Measurements from ENCODE around the gene MIF. TPM values are rescaled to one million over a fixed set of nuclear protein-coding genes. Genes with fewer than 3 reads are reported as not detected.
A peak's percentile ranks its signal among the peaks of the same experiment; 100 is the strongest.

Gene MIF
- total RNA-seq, 1 experiment from 2014 or later, result 762 TPM

DNA sequence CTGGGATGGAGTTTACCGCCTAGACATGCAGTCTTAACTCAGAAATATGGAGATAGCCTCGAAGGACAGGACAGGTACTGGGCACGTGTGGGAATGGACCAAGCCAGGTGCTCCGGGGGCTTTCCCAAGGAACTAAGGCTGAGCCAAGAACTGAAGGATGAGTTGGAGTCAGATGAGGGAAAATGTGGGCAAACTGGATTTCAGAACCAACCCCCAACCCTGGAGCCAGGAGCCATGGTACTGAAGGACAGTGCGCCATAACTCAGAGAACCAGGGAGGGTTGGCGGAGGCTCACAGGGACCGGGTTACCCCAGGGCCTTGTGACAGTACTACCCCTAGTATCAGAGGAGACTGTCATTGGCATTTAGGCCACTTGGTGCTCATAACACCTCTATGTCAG, 2.5 kb upstream of the MIF start:
- TF ChIP-seq, protein P1, sequence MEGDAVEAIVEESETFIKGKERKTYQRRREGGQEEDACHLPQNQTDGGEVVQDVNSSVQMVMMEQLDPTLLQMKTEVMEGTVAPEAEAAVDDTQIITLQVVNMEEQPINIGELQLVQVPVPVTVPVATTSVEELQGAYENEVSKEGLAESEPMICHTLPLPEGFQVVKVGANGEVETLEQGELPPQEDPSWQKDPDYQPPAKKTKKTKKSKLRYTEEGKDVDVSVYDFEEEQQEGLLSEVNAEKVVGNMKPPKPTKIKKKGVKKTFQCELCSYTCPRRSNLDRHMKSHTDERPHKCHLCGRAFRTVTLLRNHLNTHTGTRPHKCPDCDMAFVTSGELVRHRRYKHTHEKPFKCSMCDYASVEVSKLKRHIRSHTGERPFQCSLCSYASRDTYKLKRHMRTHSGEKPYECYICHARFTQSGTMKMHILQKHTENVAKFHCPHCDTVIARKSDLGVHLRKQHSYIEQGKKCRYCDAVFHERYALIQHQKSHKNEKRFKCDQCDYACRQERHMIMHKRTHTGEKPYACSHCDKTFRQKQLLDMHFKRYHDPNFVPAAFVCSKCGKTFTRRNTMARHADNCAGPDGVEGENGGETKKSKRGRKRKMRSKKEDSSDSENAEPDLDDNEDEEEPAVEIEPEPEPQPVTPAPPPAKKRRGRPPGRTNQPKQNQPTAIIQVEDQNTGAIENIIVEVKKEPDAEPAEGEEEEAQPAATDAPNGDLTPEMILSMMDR (IDR thresholded peaks at IDR 0.05; ENCODE audit: insufficient read depth in 1 of 2, low read depth in 1 of 2, low read length in 1 of 2, severe bottlenecking in 1 of 2, unreplicated experiment in 1 of 2), result no peak
- peaks cover 13% of the 10 kb centered on the region for H3K4me1 Mint-ChIP-seq (ENCODE audit: low read depth, unreplicated experiment)
- H3K9me3 Mint-ChIP-seq (ENCODE audit: unreplicated experiment), result no peaks in the 10 kb centered on the region
- no peak overlapping the region for H3K4me3 Mint-ChIP-seq (ENCODE audit: unreplicated experiment)
- CTCF ChIA-PET, result no interaction called here
- H3K27me3 Mint-ChIP-seq (ENCODE audit: insufficient read depth, unreplicated experiment), result no peaks in the 10 kb centered on the region
- no peaks in the 10 kb centered on the region for H3K27me3 ChIP-seq (replicated peaks; ENCODE audit: control insufficient read depth, insufficient read depth, low read length)
- POLR2A ChIA-PET, result no interaction called here
- peaks cover 31% of the 10 kb centered on the region for H3K36me3 Mint-ChIP-seq (ENCODE audit: insufficient read depth, unreplicated experiment)
- no peak overlapping the region for H3K4me3 ChIP-seq (ENCODE audit: low read depth, low read length)
- BruUV-seq (replicated peaks), result no TSS peak
- DNase-seq, result no peak
- peaks cover 19% of the 10 kb centered on the region for H3K4me1 ChIP-seq
- intact Hi-C loops (cut with micrococcal nuclease; ENCODE audit: unreplicated experiment), result loop anchor here (5.0 kb wide), 1 partner anchor 34 kb away; the partner anchor contains the start of gene SLC2A11
- no peaks in the 10 kb centered on the region for H3K9me3 ChIP-seq
- H3K27ac Mint-ChIP-seq (ENCODE audit: unreplicated experiment), result peak overlapping the region; percentile 98
- peaks cover 11% of the 10 kb centered on the region for H3K36me3 ChIP-seq (ENCODE audit: control insufficient read depth, insufficient read depth, low read length)

DNA sequence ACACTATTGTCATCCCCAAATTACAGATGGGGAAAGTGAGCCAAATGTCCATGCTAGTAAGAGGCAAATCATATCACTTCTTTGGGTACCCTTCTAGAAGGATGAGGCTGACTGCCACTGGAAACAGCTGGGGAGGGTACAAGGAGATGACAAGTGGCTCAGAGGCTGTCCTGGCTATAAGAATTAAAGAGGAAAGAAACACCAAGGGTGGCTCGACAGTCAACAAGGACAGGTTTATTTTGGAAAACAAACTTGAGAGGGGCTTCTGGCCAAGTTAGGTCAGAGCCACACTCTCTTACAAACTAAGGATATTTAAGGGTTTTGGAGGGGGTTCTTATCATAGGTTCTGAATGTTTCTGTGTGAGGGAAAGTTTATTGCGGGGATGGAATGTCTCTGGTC, 2.1 kb upstream of the MIF start:
- peaks cover 35% of the 10 kb centered on the region for H3K36me3 Mint-ChIP-seq (ENCODE audit: insufficient read depth, unreplicated experiment)
- H3K27ac Mint-ChIP-seq (ENCODE audit: unreplicated experiment), result peak overlapping the region; percentile 98

DNA sequence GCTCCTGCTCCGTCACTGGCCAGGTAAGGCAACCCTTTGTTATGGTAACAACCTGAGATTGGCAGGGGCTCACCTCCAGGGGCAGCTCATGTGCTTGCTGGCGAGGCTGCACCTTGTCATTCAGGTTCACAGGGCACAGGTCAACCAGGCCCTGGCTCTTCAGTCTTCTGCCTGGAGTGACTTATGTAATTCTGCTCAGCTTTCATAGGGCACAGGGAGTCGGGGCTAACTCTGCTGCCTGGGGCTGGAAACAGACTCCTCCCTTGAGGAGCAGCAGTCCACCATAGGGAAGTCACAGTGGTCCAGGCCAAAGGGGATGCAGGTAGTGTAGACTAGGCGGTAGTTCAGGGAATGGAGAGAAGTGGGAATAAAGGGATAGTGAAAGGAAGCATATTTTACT, 1.5 kb upstream of the MIF start:
- ChIA-PET CTCF (interaction anchor here (2.1 to 2.2 kb wide), 2 partner anchors 28 to 35 kb away, joined by 26 to 45 read pairs; partner anchors contain the start of gene SLC2A11), POLR2A (no interaction called here)
- peaks cover 41% of the 10 kb centered on the region for H3K36me3 Mint-ChIP-seq (ENCODE audit: insufficient read depth, unreplicated experiment)
- DNase-seq, result no peak
- no TSS peak for BruUV-seq (replicated peaks)
- H3K9me3 Mint-ChIP-seq (ENCODE audit: unreplicated experiment), result no peaks in the 10 kb centered on the region
- no peaks in the 10 kb centered on the region for H3K27me3 Mint-ChIP-seq (ENCODE audit: insufficient read depth, unreplicated experiment)
- intact Hi-C loops (cut with micrococcal nuclease; ENCODE audit: unreplicated experiment), result loop anchor here (5.0 kb wide), 1 partner anchor 35 kb away; the partner anchor contains the start of gene SLC2A11
- H3K4me3 ChIP-seq (ENCODE audit: low read depth, low read length), result no peak overlapping the region
- no peaks in the 10 kb centered on the region for H3K9me3 ChIP-seq
- H3K36me3 ChIP-seq (ENCODE audit: control insufficient read depth, insufficient read depth, low read length), result peaks cover 12% of the 10 kb centered on the region
- H3K4me1 Mint-ChIP-seq (ENCODE audit: low read depth, unreplicated experiment), result peaks cover 13% of the 10 kb centered on the region
- H3K27ac Mint-ChIP-seq (ENCODE audit: unreplicated experiment), result peak overlapping the region; percentile 98
- H3K27me3 ChIP-seq (replicated peaks; ENCODE audit: control insufficient read depth, insufficient read depth, low read length), result no peaks in the 10 kb centered on the region
- peaks cover 19% of the 10 kb centered on the region for H3K4me1 ChIP-seq
- H3K4me3 Mint-ChIP-seq (ENCODE audit: unreplicated experiment), result peak overlapping the region; percentile 94
- TF ChIP-seq, protein P1 (IDR thresholded peaks at IDR 0.05; ENCODE audit: insufficient read depth in 1 of 2, low read depth in 1 of 2, low read length in 1 of 2, severe bottlenecking in 1 of 2, unreplicated experiment in 1 of 2), result no peak

More for the DNA sequence above, 2.1 kb upstream of the MIF start:
- Histone ChIP-seq H3K9me3 (no peaks in the 10 kb centered on the region), H3K36me3 (ENCODE audit: control insufficient read depth, insufficient read depth, low read length) (peaks cover 12% of the 10 kb centered on the region), H3K4me1 (peaks cover 19% of the 10 kb centered on the region), H3K27me3 (replicated peaks; ENCODE audit: control insufficient read depth, insufficient read depth, low read length) (no peaks in the 10 kb centered on the region), H3K4me3 (ENCODE audit: low read depth, low read length) (no peak overlapping the region)
- ChIA-PET CTCF (no interaction called here), POLR2A (no interaction called here)
- DNase-seq, result no peak
- Mint-ChIP-seq H3K9me3 (ENCODE audit: unreplicated experiment) (no peaks in the 10 kb centered on the region), H3K27me3 (ENCODE audit: insufficient read depth, unreplicated experiment) (no peaks in the 10 kb centered on the region), H3K4me1 (ENCODE audit: low read depth, unreplicated experiment) (peaks cover 13% of the 10 kb centered on the region), H3K4me3 (ENCODE audit: unreplicated experiment) (no peak overlapping the region)
- intact Hi-C loops (cut with micrococcal nuclease; ENCODE audit: unreplicated experiment), result loop anchor here (5.0 kb wide), 1 partner anchor 35 kb away; the partner anchor contains the start of gene SLC2A11
- TF ChIP-seq, protein P1 (IDR thresholded peaks at IDR 0.05; ENCODE audit: insufficient read depth in 1 of 2, low read depth in 1 of 2, low read length in 1 of 2, severe bottlenecking in 1 of 2, unreplicated experiment in 1 of 2), result no peak
- no TSS peak for BruUV-seq (replicated peaks)

Measured in Caco-2 (cell line).